H9 (cell line): ENCODE results near the gene GANAB. TPM values are rescaled to one million over a fixed set of nuclear protein-coding genes. Genes with fewer than 3 reads are reported as not detected.

ENCODE experiments used
- DNase-seq: peaks from one replicate; pipeline ENCODE4 v3.0.0-alpha.2; 2017
- H2AFZ ChIP-seq: one replicate; pipeline ENCODE4 v1.6.1; 2013; ENCODE audit warnings: mild to moderate bottlenecking, low read length, control low read depth, moderate library complexity
- H2AK5ac ChIP-seq: 2 replicates; pipeline ENCODE4 v1.6.1; 2013; ENCODE audit warnings: low read length, control low read depth, mixed read lengths; ENCODE audit not compliant: insufficient read length
- H2BK120ac ChIP-seq: one replicate; pipeline ENCODE4 v1.6.1; 2013; ENCODE audit warnings: low read depth, mild to moderate bottlenecking, low read length, control low read depth, inconsistent platforms; ENCODE audit not compliant: poor library complexity, severe bottlenecking
- H2BK12ac ChIP-seq: 2 replicates; pipeline ENCODE4 v1.6.1; 2013; ENCODE audit warnings: low read length, control low read depth, mixed read lengths, low read depth; ENCODE audit not compliant: insufficient read length
- H2BK15ac ChIP-seq: 2 replicates; pipeline ENCODE4 v1.6.1; 2013; ENCODE audit warnings: low read depth, low read length, control low read depth
- H2BK20ac ChIP-seq: one replicate; pipeline ENCODE4 v1.6.1; 2013; ENCODE audit warnings: low read depth, mild to moderate bottlenecking, low read length, control low read depth, inconsistent platforms; ENCODE audit not compliant: poor library complexity, severe bottlenecking
- H2BK5ac ChIP-seq: 2 replicates; pipeline ENCODE4 v1.6.1; 2013; ENCODE audit warnings: low read length, control low read depth, mixed read lengths; ENCODE audit not compliant: insufficient read length
- H3K14ac ChIP-seq: 2 replicates; pipeline ENCODE4 v1.6.1; 2013; ENCODE audit warnings: low read length, control low read depth; ENCODE audit not compliant: insufficient read depth
- H3K18ac ChIP-seq: 2 replicates; pipeline ENCODE4 v1.6.1; 2013; ENCODE audit warnings: low read depth, mild to moderate bottlenecking, mixed read lengths, low read length, control low read depth; ENCODE audit not compliant: insufficient read length
- H3K23ac ChIP-seq: 2 replicates; pipeline ENCODE4 v1.6.1; 2013; ENCODE audit warnings: low read length, control low read depth, mixed read lengths, low read depth; ENCODE audit not compliant: insufficient read length
- H3K23me2 ChIP-seq: 2 replicates; pipeline ENCODE4 v1.6.1; 2013; ENCODE audit warnings: low read depth, mild to moderate bottlenecking, mixed read lengths, low read length, control low read depth; ENCODE audit not compliant: insufficient read length, poor library complexity, severe bottlenecking
- H3K27ac ChIP-seq: 2 replicates; pipeline ENCODE4 v1.5.1; 2013; ENCODE audit warnings: low read length, control low read depth, mixed read lengths, low read depth; ENCODE audit not compliant: insufficient read length
- H3K27me3 ChIP-seq: 2 replicates; pipeline ENCODE4 v1.6.1; 2013; ENCODE audit warnings: low read length, control low read depth, inconsistent platforms; ENCODE audit not compliant: insufficient read depth
- H3K4ac ChIP-seq: 2 replicates; pipeline ENCODE4 v1.6.1; 2013; ENCODE audit warnings: low read depth, mild to moderate bottlenecking, control low read depth, inconsistent platforms, low read length, moderate library complexity
- H3K4me1 ChIP-seq: 2 replicates; pipeline ENCODE4 v1.6.1; 2013; ENCODE audit warnings: low read length, control low read depth, inconsistent platforms; ENCODE audit not compliant: insufficient read depth
- H3K4me2 ChIP-seq: 2 replicates; pipeline ENCODE4 v1.6.1; 2013; ENCODE audit warnings: low read length, control low read depth, mixed read lengths; ENCODE audit not compliant: insufficient read length, insufficient read depth
- H3K56ac ChIP-seq: 2 replicates; pipeline ENCODE4 v1.6.1; 2013; ENCODE audit warnings: low read depth, mild to moderate bottlenecking, mixed read lengths, low read length, control low read depth; ENCODE audit not compliant: insufficient read length
- H3K79me1 ChIP-seq: 2 replicates; pipeline ENCODE4 v1.6.1; 2013; ENCODE audit warnings: low read depth, mild to moderate bottlenecking, moderate library complexity, low read length, control low read depth, inconsistent platforms; ENCODE audit not compliant: insufficient read depth, poor library complexity, severe bottlenecking
- H3K79me2 ChIP-seq: 2 replicates; pipeline ENCODE4 v1.6.1; 2013; ENCODE audit warnings: low read length, control low read depth, inconsistent platforms; ENCODE audit not compliant: insufficient read depth
- H3K9ac ChIP-seq: 2 replicates; pipeline ENCODE4 v1.6.1; 2013; ENCODE audit warnings: low read length, control low read depth, mixed read lengths; ENCODE audit not compliant: insufficient read length; ENCODE audit errors: extremely low read depth
- H3K9me3 ChIP-seq: one replicate; pipeline ENCODE4 v1.6.1; 2013; ENCODE audit warnings: low read depth, low read length, inconsistent platforms; ENCODE audit not compliant: control insufficient read depth
- H3T11ph ChIP-seq: one replicate; pipeline ENCODE4 v1.6.1; 2013; ENCODE audit warnings: mild to moderate bottlenecking, low read length, control low read depth, inconsistent platforms
- H4K20me1 ChIP-seq: one replicate; pipeline ENCODE4 v1.6.1; 2013; ENCODE audit not compliant: control insufficient read depth, insufficient read length, insufficient read depth
- H4K5ac ChIP-seq: 2 replicates; pipeline ENCODE4 v1.6.1; 2013; ENCODE audit warnings: low read depth, mild to moderate bottlenecking, mixed read lengths, low read length, control low read depth; ENCODE audit not compliant: insufficient read length
- H4K8ac ChIP-seq: replicated peaks from 2 replicates; pipeline ENCODE4 v1.6.1; 2013; ENCODE audit warnings: low read length, control low read depth, mixed read lengths, low read depth; ENCODE audit not compliant: insufficient read length
- H4K91ac ChIP-seq: 2 replicates; pipeline ENCODE4 v1.6.1; 2013; ENCODE audit warnings: low read depth, mild to moderate bottlenecking, moderate library complexity, mixed read lengths, low read length, control low read depth; ENCODE audit not compliant: insufficient read length
- H3K27ac Mint-ChIP-seq, 3 experiments: 2 replicates in 2 of 3; 3 replicates in 1 of 3; pipeline ENCODE4 v1.8.0; 2020 to 2021; ENCODE audit warnings: mixed read lengths in 3 of 3, mild to moderate bottlenecking in 1 of 3, moderate library complexity in 1 of 3
- H3K27me3 Mint-ChIP-seq: 2 replicates; pipeline ENCODE4 v1.8.0; 2021; ENCODE audit warnings: low read depth, mild to moderate bottlenecking, moderate library complexity, mixed read lengths
- H3K36me3 Mint-ChIP-seq, 3 experiments: 2 replicates in 2 of 3; 3 replicates in 1 of 3; pipeline ENCODE4 v1.8.0; 2020 to 2021; ENCODE audit warnings: low read depth in 3 of 3, mixed read lengths in 3 of 3; ENCODE audit not compliant: insufficient read depth in 1 of 3
- H3K4me1 Mint-ChIP-seq, 2 experiments: 2 replicates each; pipeline ENCODE4 v1.8.0; 2020; ENCODE audit warnings: mixed read lengths in 2 of 2
- H3K4me3 Mint-ChIP-seq, 2 experiments: 2 replicates in 1 of 2; 3 replicates in 1 of 2; pipeline ENCODE4 v1.8.0; 2020 to 2021; ENCODE audit warnings: mild to moderate bottlenecking in 2 of 2, mixed read lengths in 2 of 2, moderate library complexity in 1 of 2
- H3K9me3 Mint-ChIP-seq, 2 experiments: 2 replicates in 1 of 2; 3 replicates in 1 of 2; pipeline ENCODE4 v1.8.0; 2020; ENCODE audit warnings: mild to moderate bottlenecking in 2 of 2, mixed read lengths in 2 of 2, moderate library complexity in 1 of 2
- CTCF ChIP-seq: fragments of 200-600 bp; sonication (generic); conservative IDR thresholded peaks from 3 replicates; pipeline ENCODE4 v1.8.0; 2021; ENCODE audit warnings: antibody characterized with exemption, mild to moderate bottlenecking
- WGBS: extraction: QIAGEN DNeasy Blood & Tissue Kit; methylation state at CpG from one replicate; pipeline ENCODE4 v1.1.7; 2013; ENCODE audit warnings: missing lambda C conversion rate, low lambda C conversion rate, mixed read lengths; ENCODE audit not compliant: insufficient read length; ENCODE audit errors: extremely low coverage; 5-methylcytosine and 5-hydroxymethylcytosine counted together
- total RNA-seq: library from RNA; stranded (reverse); gene quantifications from 2 replicates; pipeline ENCODE4 v1.2.1, GENCODE V29; 2021

The GANAB gene
- total RNA-seq, 1 experiment from 2014 or later, result 387 TPM

GRCh38 chr11:62648967-62649364, 2.6 kb upstream of the GANAB start:
- no peaks in the 10 kb centered on the region for H3K27me3 Mint-ChIP-seq
- Histone ChIP-seq H3K9ac (no peak overlapping the region), H3K4me1 (peaks cover 3% of the 10 kb centered on the region; the same call in 1 of the 2 replicates), H4K5ac (no peak overlapping the region), H2BK120ac (no peak overlapping the region), H3K79me1 (no peaks in the 10 kb centered on the region), H3K27me3 (no peaks in the 10 kb centered on the region), H4K8ac (no peak overlapping the region), H3K9me3 (no peaks in the 10 kb centered on the region), H3K4ac (no peak overlapping the region), H3K79me2 (peaks cover 12% of the 10 kb centered on the region; the same call in 1 of the 2 replicates), H3K56ac (no peak overlapping the region), H2BK15ac (no peak overlapping the region), H2AFZ (no peak overlapping the region), H2BK5ac (no peak overlapping the region), H2AK5ac (no peak overlapping the region), H3T11ph (no peak overlapping the region), H3K4me2 (no peak overlapping the region), H3K27ac (no peak overlapping the region), H2BK20ac (no peak overlapping the region), H4K91ac (no peak overlapping the region), H4K20me1 (no peaks in the 10 kb centered on the region), H3K23me2 (peaks cover 9% of the 10 kb centered on the region), H3K18ac (no peak overlapping the region), H2BK12ac (no peak overlapping the region), H3K14ac (no peak overlapping the region), H3K23ac (no peak overlapping the region)
- H3K4me1 Mint-ChIP-seq, result peaks cover 12 to 17% of the 10 kb centered on the region in 2 experiments
- H3K9me3 Mint-ChIP-seq, result no peaks in the 10 kb centered on the region
- no peak overlapping the region for H3K4me3 Mint-ChIP-seq
- TF ChIP-seq CTCF, result no peak
- H3K27ac Mint-ChIP-seq, result no peak overlapping the region
- WGBS, result no CpG with 5 or more reads among the region's 11 CpGs
- no peak for DNase-seq
- H3K36me3 Mint-ChIP-seq, result peaks cover 14 to 36% (median 23%) of the 10 kb centered on the region in 3 experiments
